ENCODE measurements around the gene ZNF428. TPM values are rescaled to one million over a fixed set of nuclear protein-coding genes. Genes with fewer than 3 reads are reported as not detected.
A peak's percentile ranks its signal among the peaks of the same experiment; 100 is the strongest.

The ZNF428 gene
- total and polyA plus RNA-seq, 2 of the 8 experiments (the other 6 are each of a cell fraction or from before 2014, with no cell fraction given) = 7.8 to 16.7 TPM

- H3K9me3 ChIP-seq (ENCODE audit: insufficient read depth in 2 of 2, low read depth in 1 of 2, low read length in 1 of 2) = no peaks in the 10 kb centered on the region
- no peak overlapping the region for H3K4ac ChIP-seq (replicated peaks; ENCODE audit: insufficient read length, low read depth, low read length)
- peak overlapping the region; percentile 19 for H3K56ac ChIP-seq (replicated peaks; ENCODE audit: insufficient read length, low read depth, low read length)
- H4K5ac ChIP-seq (ENCODE audit: insufficient read length, low read depth, low read length) = peak overlapping the region; percentile 9
- 8% methylated on average over 9 of the region's 17 CpGs; no CpG with 5 or more reads in 1 of the 2 experiments for WGBS, 2 experiments (ENCODE audit: extremely low coverage in 1 of 2, insufficient coverage in 1 of 2, insufficient read length in 1 of 2, insufficient replicate concordance in 2 of 2, low coverage in 1 of 2, low lambda C conversion rate in 2 of 2, missing lambda C conversion rate in 1 of 2)
- H2BK120ac ChIP-seq (replicated peaks; ENCODE audit: low read depth, low read length) = no peak overlapping the region
- CTCF ChIA-PET (ENCODE audit: partially characterized antibody) = interaction anchor here (1.2 to 3.5 kb wide), 4 partner anchors 10 to 80 kb away, joined by 3 to 22 read pairs (median 4); no protein-coding TSS in a partner anchor
- peaks cover 2% of the 10 kb centered on the region; the same call in 1 of the 2 replicates for H3K79me1 ChIP-seq (ENCODE audit: low read depth, low read length)
- H2BK5ac ChIP-seq (ENCODE audit: low read depth, low read length) = peak overlapping the region; percentile 66; the same call in 1 of the 2 replicates
- H2BK20ac ChIP-seq (ENCODE audit: low read length) = no peak overlapping the region
- no peak overlapping the region for H2AK5ac ChIP-seq (ENCODE audit: low read depth, low read length)
- H3K4me3 ChIP-seq (ENCODE audit: extremely low read depth in 1 of 4, insufficient read depth in 2 of 4, low read depth in 3 of 4, low read length in 4 of 4) = peak overlapping the region; percentile 43 to 66 (median 59)
- DNase-seq (ENCODE audit: low read depth in 1 of 2, low spot score in 2 of 2) (peak in 1 of 2 experiments; percentile 68), FAIRE-seq (no peak)
- H4K20me1 ChIP-seq (replicated peaks in 1 of 2; ENCODE audit: control insufficient read depth in 1 of 2, insufficient read depth in 2 of 2, low read length in 2 of 2) = peaks cover 3 to 4% of the 10 kb centered on the region in 2 experiments
- no peaks in the 10 kb centered on the region for H3K79me2 ChIP-seq (ENCODE audit: control insufficient read depth in 1 of 2, insufficient read depth in 2 of 2, low read length in 2 of 2)
- no peak overlapping the region for H3K14ac ChIP-seq (ENCODE audit: insufficient read length)
- no peak overlapping the region for H2BK12ac ChIP-seq (ENCODE audit: low read depth, low read length)
- H3K27me3 ChIP-seq (replicated peaks in 1 of 4; ENCODE audit: control insufficient read depth in 3 of 4, extremely low read depth in 1 of 4, insufficient read depth in 3 of 4, low read length in 3 of 4) = peaks cover 5 to 28% (median 17%) of the 10 kb centered on the region in 4 experiments
- peak overlapping the region; percentile 81 to 91 for H3K4me2 ChIP-seq (ENCODE audit: insufficient read depth in 1 of 2, low read depth in 2 of 2, low read length in 2 of 2)
- H3K18ac ChIP-seq (ENCODE audit: extremely low read depth, low read length) = peak overlapping the region; percentile 48
- peaks cover 9 to 25% (median 18%) of the 10 kb centered on the region in 4 experiments for H3K4me1 ChIP-seq (replicated peaks in 1 of 4; ENCODE audit: control insufficient read depth in 3 of 4, insufficient read depth in 4 of 4, low read length in 3 of 4)
- H4K8ac ChIP-seq (ENCODE audit: extremely low read depth, insufficient read depth, low read length) = peak overlapping the region; percentile 84
- H3K23me2 ChIP-seq (ENCODE audit: low read depth, low read length) = peaks cover 17% of the 10 kb centered on the region
- H3K27ac ChIP-seq (ENCODE audit: low read depth, low read length) = no peak overlapping the region
- no peak overlapping the region for H2BK15ac ChIP-seq (ENCODE audit: low read length)
- no peak overlapping the region for H3K23ac ChIP-seq (ENCODE audit: insufficient read length)
- H3K36me3 ChIP-seq (ENCODE audit: control insufficient read depth in 2 of 4, insufficient read depth in 4 of 4, low read length in 3 of 4) = no peaks in the 10 kb centered on the region
- POLR2A ChIA-PET (ENCODE audit: partially characterized antibody) = interaction anchor here (0.7 to 2.0 kb wide), 8 partner anchors 9 to 100 kb away, joined by 3 to 9 read pairs (median 4); no protein-coding TSS in a partner anchor
- no peak overlapping the region; the same call in 1 of the 2 replicates for H2AFZ ChIP-seq (ENCODE audit: low read length)
- H4K91ac ChIP-seq (replicated peaks; ENCODE audit: insufficient read length, low read length) = no peak overlapping the region
- H3K9ac ChIP-seq (replicated peaks in 1 of 4; ENCODE audit: extremely low read depth in 1 of 4, low read depth in 3 of 4, low read length in 3 of 4) = peak overlapping the region in 3 of 4 experiments; percentile 54 to 71 (median 65); a peak in 5 of 7 replicates
- TF ChIP-seq POLR2A (IDR thresholded peaks at IDR 0.05; ENCODE audit: control extremely low read depth in 1 of 2, low read depth in 2 of 2, low read length in 2 of 2) (peak in 1 of 2 experiments; percentile 28; a peak in 2 of 3 replicates), SAP30 (IDR thresholded peaks at IDR 0.05; ENCODE audit: insufficient read depth, insufficient replicate concordance, low read length) (no peak), ZNF274 (IDR thresholded peaks at IDR 0.05; ENCODE audit: borderline replicate concordance, extremely low read depth, low read length) (no peak), TAF1 (IDR thresholded peaks at IDR 0.05; ENCODE audit: low read depth, low read length) (peak; percentile 42; the same call in 1 of the 2 replicates), NRF1 (IDR thresholded peaks at IDR 0.05; ENCODE audit: low read depth, low read length) (no peak), BACH1 (IDR thresholded peaks at IDR 0.05; ENCODE audit: low read length) (no peak), RNF2 (IDR thresholded peaks at IDR 0.05; ENCODE audit: borderline replicate concordance, low read depth, low read length, missing control alignments, poor library complexity, severe bottlenecking) (no peak), KDM4A (IDR thresholded peaks at IDR 0.05; ENCODE audit: low read depth, low read length, severe bottlenecking) (peak; percentile 31), E2F6 (IDR thresholded peaks at IDR 0.05) (no peak), CBX8 (IDR thresholded peaks at IDR 0.05; ENCODE audit: borderline replicate concordance, low read depth, low read length) (no peak), MAFK (IDR thresholded peaks at IDR 0.05; ENCODE audit: low read depth, low read length) (peak; percentile 39; the same call in 1 of the 2 replicates)
Observed at GRCh38 chr19:43634872-43635560, 15.6 kb upstream of the ZNF428 start.
